Measurements from ENCODE around the gene FAM9C.
"Not testable (repeated sequence)": the region's sequence is repeated elsewhere in the genome, so short reads cannot be mapped to it uniquely, and the experiment has no call there.

Gene FAM9C

GRCh38 chrX:13029887-13030771 lies 14.3 kb downstream of the FAM9C start:
- no peak for DNase-seq

- no peak for DNase-seq
These were observed 14.9 kb downstream of the FAM9C start for GRCh38 chrX:13029637-13029886.

GRCh38 chrX:13028871-13029636 lies 15.4 kb downstream of the FAM9C start:
- DNase-seq = no peak

GRCh38 chrX:13026877-13027652 lies 17.4 kb downstream of the FAM9C start:
- no peak for DNase-seq

- DNase-seq = no peak
These were observed 19.4 kb downstream of the FAM9C start for GRCh38 chrX:13024986-13025385.

- DNase-seq = no peak
These were observed 20.4 kb downstream of the FAM9C start for GRCh38 chrX:13023979-13024378.

- no peak for DNase-seq
These were observed 20.9 kb downstream of the FAM9C start for GRCh38 chrX:13023567-13023966.

- DNase-seq = no peak
These were observed 21.5 kb downstream of the FAM9C start for GRCh38 chrX:13022926-13023325.

- DNase-seq = not testable (repeated sequence)
These were observed 27.7 kb downstream of the FAM9C start for GRCh38 chrX:13016731-13017130.

- DNase-seq = no peak
These were observed 28.7 kb downstream of the FAM9C start for GRCh38 chrX:13015536-13016236.

GRCh38 chrX:13014111-13015096 lies 30.0 kb downstream of the FAM9C start:
- DNase-seq = no peak

GRCh38 chrX:13013363-13014110 lies 30.9 kb downstream of the FAM9C start:
- DNase-seq = no peak

GRCh38 chrX:13010546-13010945 lies 33.9 kb downstream of the FAM9C start:
- no peak for DNase-seq

GRCh38 chrX:13009844-13010243 lies 34.6 kb downstream of the FAM9C start:
- no peak for DNase-seq

- DNase-seq = no peak
These were observed 35.1 kb downstream of the FAM9C start for GRCh38 chrX:13009273-13009672.

GRCh38 chrX:13008851-13009250 lies 35.6 kb downstream of the FAM9C start:
- no peak for DNase-seq

GRCh38 chrX:13008189-13008533 lies 36.3 kb downstream of the FAM9C start:
- DNase-seq = no peak

GRCh38 chrX:13007519-13008188 lies 36.8 kb downstream of the FAM9C start:
- DNase-seq = no peak

- DNase-seq = peak; percentile 38 to 47
These were observed 38.6 kb downstream of the FAM9C start for GRCh38 chrX:13005661-13006473.
